Small intestine (tissue), 7 donors: ENCODE measurements around the gene FARS2. TPM values are rescaled to one million over a fixed set of nuclear protein-coding genes. Genes with fewer than 3 reads are reported as not detected.

Source experiments
- DNase-seq, 2 donors: peaks; one replicate each; pipeline versions ENCODE4 v3.0.0 to v3.0.0-alpha.2; 2013
- FAIRE-seq: peaks from 2 replicates; lab custom pipeline; 2012; peaks lifted over from hg19 to GRCh38; lab: Jason Lieb, UNC
- H3K27ac ChIP-seq, 3 donors: one replicate each; pipeline ENCODE4 v1.5.1; 2013; ENCODE audit warnings: low read length in 2 of 3, mild to moderate bottlenecking in 2 of 3, control low read depth in 1 of 3, inconsistent platforms in 1 of 3, low read depth in 1 of 3, moderate library complexity in 1 of 3
- H3K27me3 ChIP-seq, 3 donors: one replicate each; pipeline ENCODE4 v1.6.1; 2013; ENCODE audit warnings: low read length in 3 of 3, inconsistent platforms in 1 of 3; ENCODE audit not compliant: control insufficient read depth in 3 of 3, insufficient read depth in 3 of 3
- H3K36me3 ChIP-seq, 3 donors: one replicate each; pipeline ENCODE4 v1.6.1; 2013; ENCODE audit warnings: low read length in 3 of 3, inconsistent platforms in 1 of 3, low read depth in 1 of 3, mild to moderate bottlenecking in 1 of 3, moderate library complexity in 1 of 3; ENCODE audit not compliant: control insufficient read depth in 3 of 3, insufficient read depth in 2 of 3
- H3K4me1 ChIP-seq, 3 donors: one replicate each; pipeline ENCODE4 v1.6.1; 2013; ENCODE audit warnings: low read length in 2 of 3, inconsistent platforms in 1 of 3, low read depth in 1 of 3, mild to moderate bottlenecking in 1 of 3, moderate library complexity in 1 of 3; ENCODE audit not compliant: control insufficient read depth in 3 of 3, insufficient read depth in 2 of 3
- H3K4me3 ChIP-seq, 3 donors: one replicate each; pipeline ENCODE4 v1.5.1; 2013; ENCODE audit warnings: low read length in 3 of 3, control low read depth in 1 of 3, inconsistent platforms in 1 of 3, low read depth in 1 of 3, mild to moderate bottlenecking in 1 of 3, moderate library complexity in 1 of 3
- H3K9me3 ChIP-seq, 2 donors: one replicate each; pipeline ENCODE4 v1.6.1; 2013; ENCODE audit warnings: low read depth in 1 of 2, low read length in 1 of 2; ENCODE audit not compliant: control insufficient read depth in 2 of 2, insufficient read depth in 1 of 2
- WGBS, 3 donors: extraction: QIAGEN DNeasy Blood & Tissue Kit; methylation state at CpG; one replicate each; pipeline ENCODE4 v1.1.7; 2013; 5-methylcytosine and 5-hydroxymethylcytosine counted together
- polyA plus RNA-seq, 4 donors: library from polyadenylated mRNA; stranded (reverse) in 3 of 4; unstranded in 1 of 4; fragments of 200-250 nt in 3 of 4; fragments of 120-200 nt in 1 of 4; gene quantifications; one replicate each; pipeline versions ENCODE4 v1.2.1 to v1.2.3, GENCODE V29; 2013
- donor health status: healthy with polysubstance abuse.
- donor health status: control.
- donor health status: control.
- donor health status: Bipolar disorder and iron deficiency.
- donor health status: healthy.

FARS2 gene
- polyA plus RNA-seq, 4 donors: 6.0 to 16.6 (median 11.8) TPM

- Histone ChIP-seq H3K9me3 (no peaks in the 10 kb centered on the region), H3K27me3 (no peaks in the 10 kb centered on the region), H3K36me3 (no peaks in the 10 kb centered on the region), H3K4me3 (no peak overlapping the region), H3K27ac (no peak overlapping the region), H3K4me1 (no peaks in the 10 kb centered on the region)
- no peak for DNase-seq
- 85 to 93% (median 89%) methylated on average over 3 of the region's 3 CpGs for WGBS, 3 donors
- no peak for FAIRE-seq
These were observed 556.6 kb downstream of the FARS2 start for GRCh38 chr6:5817869-5818268.

GRCh38 chr6:5818959-5819358, 557.6 kb downstream of the FARS2 start:
- 55 to 65% (median 58%) methylated on average over 6 of the region's 6 CpGs for WGBS, 3 donors
- Histone ChIP-seq H3K4me1 (no peaks in the 10 kb centered on the region), H3K9me3 (no peaks in the 10 kb centered on the region), H3K27ac (no peak overlapping the region), H3K4me3 (no peak overlapping the region), H3K27me3 (no peaks in the 10 kb centered on the region), H3K36me3 (no peaks in the 10 kb centered on the region)
- DNase-seq: no peak
- no peak for FAIRE-seq

Other genes with a start within 250 kb of the FARS2 start
- 1 to 10 TPM in 1 of 4 donors, under 1 TPM in 1, not detected in 2; 0.28 to 4.1 TPM for gene PPP1R3G, start 176.2 kb upstream of the FARS2 start, polyA plus RNA-seq
- 10 to 100 TPM in 2 of 4 donors, 1 to 10 TPM in 2; 6.5 to 20.5 (median 14.3) TPM for gene LYRM4, start 563 bp upstream of the FARS2 start, polyA plus RNA-seq